ENCODE results near the gene RAPGEF2. TPM values are rescaled to one million over a fixed set of nuclear protein-coding genes. Genes with fewer than 3 reads are reported as not detected.
A peak's percentile ranks its signal among the peaks of the same experiment; 100 is the strongest.
"Not testable (repeated sequence)": the region's sequence is repeated elsewhere in the genome, so short reads cannot be mapped to it uniquely, and the experiment has no call there.

RAPGEF2 gene
- total RNA-seq, 1 donor: 50.3 TPM

- H3K27ac ChIP-seq (ENCODE audit: low read depth, low read length): no peak overlapping the region
- DNase-seq (ENCODE audit: insufficient read length, low spot score, missing footprints): no peak
- no peaks in the 10 kb centered on the region for H3K9me3 ChIP-seq (ENCODE audit: low read depth, low read length)
- no peaks in the 10 kb centered on the region for H3K27me3 ChIP-seq (ENCODE audit: insufficient read depth, low read length)
- H3K4me2 ChIP-seq (ENCODE audit: insufficient read depth, low read length): no peak overlapping the region
- peaks cover 28% of the 10 kb centered on the region for H3K4me1 ChIP-seq (ENCODE audit: insufficient read depth, low read length)
- H3K79me2 ChIP-seq (ENCODE audit: insufficient read depth, low read length): peaks cover 85% of the 10 kb centered on the region
- H3K4me3 ChIP-seq (ENCODE audit: insufficient read depth, low read length): no peak overlapping the region
- H4K20me1 ChIP-seq (ENCODE audit: insufficient read depth, low read length): peaks cover 24% of the 10 kb centered on the region
- no peaks in the 10 kb centered on the region for H3K36me3 ChIP-seq (ENCODE audit: insufficient read depth, low read length)
- TF ChIP-seq CTCF (IDR thresholded peaks at IDR 0.05; ENCODE audit: extremely low read depth, low read depth, low read length): no peak
- H2AFZ ChIP-seq (ENCODE audit: low read length): no peak overlapping the region
These were observed 75.3 kb downstream of the RAPGEF2 start for GRCh38 chr4:159178151-159178546.

GRCh38 chr4:159178979-159179969 is 76.4 kb downstream of the RAPGEF2 start:
- H3K27ac ChIP-seq (ENCODE audit: low read depth, low read length): peak overlapping the region; percentile 15

GRCh38 chr4:159183885-159184605 is 81.2 kb downstream of the RAPGEF2 start:
- H3K27me3 ChIP-seq (ENCODE audit: insufficient read depth, low read length); H2AFZ ChIP-seq (ENCODE audit: low read length); H3K4me2 ChIP-seq (ENCODE audit: insufficient read depth, low read length); H3K36me3 ChIP-seq (ENCODE audit: insufficient read depth, low read length); H3K9me3 ChIP-seq (ENCODE audit: low read depth, low read length); H3K4me3 ChIP-seq (ENCODE audit: insufficient read depth, low read length); DNase-seq (ENCODE audit: insufficient read length, low spot score, missing footprints); H3K27ac ChIP-seq (ENCODE audit: low read depth, low read length): not testable (repeated sequence)
- Histone ChIP-seq H3K4me1 (ENCODE audit: insufficient read depth, low read length) (peaks cover 16% of the 10 kb centered on the region), H4K20me1 (ENCODE audit: insufficient read depth, low read length) (peaks cover 14% of the 10 kb centered on the region), H3K79me2 (ENCODE audit: insufficient read depth, low read length) (peaks cover 48% of the 10 kb centered on the region)

More at GRCh38 chr4:159178979-159179969, 76.4 kb downstream of the RAPGEF2 start:
- Histone ChIP-seq H3K4me1 (ENCODE audit: insufficient read depth, low read length) (peaks cover 28% of the 10 kb centered on the region), H3K27me3 (ENCODE audit: insufficient read depth, low read length) (no peaks in the 10 kb centered on the region), H3K4me2 (ENCODE audit: insufficient read depth, low read length) (peak overlapping the region; percentile 71), H3K4me3 (ENCODE audit: insufficient read depth, low read length) (peak overlapping the region; percentile 41), H3K79me2 (ENCODE audit: insufficient read depth, low read length) (peaks cover 77% of the 10 kb centered on the region), H4K20me1 (ENCODE audit: insufficient read depth, low read length) (peaks cover 24% of the 10 kb centered on the region), H2AFZ (ENCODE audit: low read length) (no peak overlapping the region), H3K9me3 (ENCODE audit: low read depth, low read length) (no peaks in the 10 kb centered on the region), H3K36me3 (ENCODE audit: insufficient read depth, low read length) (no peaks in the 10 kb centered on the region)
- TF ChIP-seq CTCF (IDR thresholded peaks at IDR 0.05; ENCODE audit: extremely low read depth, low read depth, low read length): no peak
- no peak for DNase-seq (ENCODE audit: insufficient read length, low spot score, missing footprints)

GRCh38 chr4:159185591-159186023 is 82.7 kb downstream of the RAPGEF2 start:
- peaks cover 6% of the 10 kb centered on the region for H3K4me1 ChIP-seq (ENCODE audit: insufficient read depth, low read length)
- H3K27ac ChIP-seq (ENCODE audit: low read depth, low read length): no peak overlapping the region
- peak overlapping the region; percentile 49 for H3K4me2 ChIP-seq (ENCODE audit: insufficient read depth, low read length)
- peaks cover 35% of the 10 kb centered on the region for H3K79me2 ChIP-seq (ENCODE audit: insufficient read depth, low read length)
- TF ChIP-seq CTCF (IDR thresholded peaks at IDR 0.05; ENCODE audit: extremely low read depth, low read depth, low read length): no peak
- H4K20me1 ChIP-seq (ENCODE audit: insufficient read depth, low read length): peaks cover 7% of the 10 kb centered on the region
- no peak overlapping the region for H3K4me3 ChIP-seq (ENCODE audit: insufficient read depth, low read length)
- H2AFZ ChIP-seq (ENCODE audit: low read length): no peak overlapping the region
- peaks cover 3% of the 10 kb centered on the region for H3K36me3 ChIP-seq (ENCODE audit: insufficient read depth, low read length)
- no peak for DNase-seq (ENCODE audit: insufficient read length, low spot score, missing footprints)
- H3K27me3 ChIP-seq (ENCODE audit: insufficient read depth, low read length): no peaks in the 10 kb centered on the region
- no peaks in the 10 kb centered on the region for H3K9me3 ChIP-seq (ENCODE audit: low read depth, low read length)

All from osteoblast (primary cell).